Uterus (tissue), 2 donors: ENCODE results near the gene TMEM61.

Experiments used
- CTCF ChIP-seq, 4 experiments: fragments of 200-600 bp in 2 of 4; fragments of 450-650 bp in 2 of 4; sonication (generic) in 2 of 4; IDR thresholded peaks; one replicate each; pipeline ENCODE4 v1.5.1; 2016 to 2019; ENCODE audit warnings: antibody characterized with exemption in 4 of 4, mild to moderate bottlenecking in 2 of 4, moderate library complexity in 1 of 4
- POLR2A ChIP-seq, 2 donors: fragments of 450-650 bp; IDR thresholded peaks; one replicate each; pipeline ENCODE4 v1.6.1; 2016; ENCODE audit warnings: antibody characterized with exemption in 2 of 2, mild to moderate bottlenecking in 1 of 2, moderate library complexity in 1 of 2

GRCh38 chr1:55007625-55008024 is 27.2 kb downstream of the TMEM61 start:
- TF ChIP-seq POLR2A (IDR thresholded peaks at IDR 0.05) (no peak), CTCF (IDR thresholded peaks at IDR 0.05) (no peak)
